HepG2 (cell line): ENCODE results near the gene FAM161A.

Experiments used
- ARID2 ChIP-seq: sonication (generic); formaldehyde crosslinking; IDR thresholded peaks from 2 replicates; pipeline ENCODE4 v1.8.1; 2022; ENCODE audit warnings: mild to moderate bottlenecking, missing genetic modification reagents, borderline replicate concordance
- ATF5 ChIP-seq: sonication (generic); formaldehyde crosslinking; IDR thresholded peaks from 2 replicates; pipeline ENCODE4 v1.4.0; 2020; ENCODE audit warnings: mild to moderate bottlenecking, low read depth, missing genetic modification reagents
- CTCF ChIP-seq: sonication (generic); formaldehyde crosslinking; IDR thresholded peaks from 2 replicates; pipeline ENCODE4 v1.5.0; 2020; ENCODE audit warnings: mild to moderate bottlenecking, missing genetic modification reagents, moderate library complexity
- EZH2 ChIP-seq: conservative IDR thresholded peaks from 2 replicates; pipeline ENCODE4 v1.6.1; 2012; ENCODE audit warnings: mild to moderate bottlenecking, low read depth, low read length, moderate library complexity
- MYNN ChIP-seq: sonication (generic); formaldehyde crosslinking; IDR thresholded peaks from 2 replicates; pipeline ENCODE4 v1.4.0; 2020; ENCODE audit warnings: mild to moderate bottlenecking, low read depth, missing genetic modification reagents
- NCOA5 ChIP-seq: sonication (generic); formaldehyde crosslinking; IDR thresholded peaks from 2 replicates; pipeline ENCODE4 v1.4.0; 2020; ENCODE audit warnings: missing genetic modification reagents
- RAD21 ChIP-seq: fragments of 450-650 bp; formaldehyde crosslinking; IDR thresholded peaks from 2 replicates; pipeline ENCODE4 v1.5.0; 2020; ENCODE audit warnings: mild to moderate bottlenecking
- SOX6 ChIP-seq, 2 experiments: fragments of 450-650 bp in 1 of 2; sonication (generic) in 1 of 2; formaldehyde crosslinking in 1 of 2; IDR thresholded peaks; 2 replicates each; pipeline versions ENCODE4 v1.4.0 to v1.6.1; 2017 to 2020; ENCODE audit warnings: antibody characterized with exemption in 1 of 2, mild to moderate bottlenecking in 1 of 2, missing genetic modification reagents in 1 of 2
- TMF1 ChIP-seq: sonication (generic); formaldehyde crosslinking; IDR thresholded peaks from 2 replicates; pipeline ENCODE4 v1.8.1; 2022; ENCODE audit warnings: low read depth, missing genetic modification reagents
- ZNF577 ChIP-seq: sonication (generic); formaldehyde crosslinking; IDR thresholded peaks from 2 replicates; pipeline ENCODE4 v1.4.0; 2020; ENCODE audit warnings: mild to moderate bottlenecking, low read depth, missing genetic modification reagents, borderline replicate concordance
- ZNF639 ChIP-seq: conservative IDR thresholded peaks from 2 replicates; pipeline ENCODE4 v1.6.1; 2018; ENCODE audit warnings: missing genetic modification reagents
- ZNF644 ChIP-seq: IDR thresholded peaks from 2 replicates; pipeline ENCODE4 v1.6.1; 2016; ENCODE audit warnings: low read depth
- ZNF766 ChIP-seq: sonication (generic); formaldehyde crosslinking; IDR thresholded peaks from 2 replicates; pipeline ENCODE4 v1.5.0; 2020; ENCODE audit warnings: missing genetic modification reagents, borderline replicate concordance
- ZSCAN29 ChIP-seq: sonication (generic); formaldehyde crosslinking; conservative IDR thresholded peaks from 2 replicates; pipeline ENCODE4 v1.4.0; 2020; ENCODE audit warnings: mild to moderate bottlenecking, missing genetic modification reagents

GRCh38 chr2:61857224-61857623 is 3.4 kb upstream of the FAM161A start:
- no peak for TF ChIP-seq ZNF639 (CRISPR knock-in tag)
- no peak for TF ChIP-seq MYNN (CRISPR knock-in tag)
- no peak for TF ChIP-seq ZSCAN29 (CRISPR knock-in tag)
- no peak for TF ChIP-seq ARID2 (CRISPR knock-in tag)
- no peak for TF ChIP-seq ZNF577 (CRISPR knock-in tag)
- no peak for TF ChIP-seq SOX6 (IDR thresholded peaks at IDR 0.05)
- TF ChIP-seq SOX6 (CRISPR knock-in tag; IDR thresholded peaks at IDR 0.05) = no peak
- no peak for TF ChIP-seq TMF1 (CRISPR knock-in tag)
- TF ChIP-seq CTCF (CRISPR knock-in tag) = no peak
- TF ChIP-seq ZNF766 (CRISPR knock-in tag) = no peak
- TF ChIP-seq EZH2 = no peak
- TF ChIP-seq ZNF644 (CRISPR knock-in tag) = no peak
- no peak for TF ChIP-seq ATF5 (CRISPR knock-in tag)
- TF ChIP-seq NCOA5 (CRISPR knock-in tag) = no peak
- TF ChIP-seq RAD21 = no peak
